Prostate gland (tissue), 2 donors: ENCODE data around the gene SPA17.
A peak's percentile ranks its signal among the peaks of the same experiment; 100 is the strongest.

ENCODE experiments used
- POLR2AphosphoS5 ChIP-seq: sonication (generic); formaldehyde crosslinking; IDR thresholded peaks from one replicate; pipeline ENCODE4 v1.6.1; 2017; ENCODE audit warnings: antibody characterized with exemption
- TF ChIP-seq, protein P1 (sequence below), 4 experiments: fragments of 200-600 bp in 2 of 4; fragments of 450-650 bp in 2 of 4; sonication (generic) in 2 of 4; IDR thresholded peaks; 1 replicate in 3 of 4; 2 replicates in 1 of 4; pipeline ENCODE4 v1.5.1; 2016 to 2019; ENCODE audit warnings: antibody characterized with exemption in 4 of 4, mild to moderate bottlenecking in 2 of 4, moderate library complexity in 2 of 4

DNA sequence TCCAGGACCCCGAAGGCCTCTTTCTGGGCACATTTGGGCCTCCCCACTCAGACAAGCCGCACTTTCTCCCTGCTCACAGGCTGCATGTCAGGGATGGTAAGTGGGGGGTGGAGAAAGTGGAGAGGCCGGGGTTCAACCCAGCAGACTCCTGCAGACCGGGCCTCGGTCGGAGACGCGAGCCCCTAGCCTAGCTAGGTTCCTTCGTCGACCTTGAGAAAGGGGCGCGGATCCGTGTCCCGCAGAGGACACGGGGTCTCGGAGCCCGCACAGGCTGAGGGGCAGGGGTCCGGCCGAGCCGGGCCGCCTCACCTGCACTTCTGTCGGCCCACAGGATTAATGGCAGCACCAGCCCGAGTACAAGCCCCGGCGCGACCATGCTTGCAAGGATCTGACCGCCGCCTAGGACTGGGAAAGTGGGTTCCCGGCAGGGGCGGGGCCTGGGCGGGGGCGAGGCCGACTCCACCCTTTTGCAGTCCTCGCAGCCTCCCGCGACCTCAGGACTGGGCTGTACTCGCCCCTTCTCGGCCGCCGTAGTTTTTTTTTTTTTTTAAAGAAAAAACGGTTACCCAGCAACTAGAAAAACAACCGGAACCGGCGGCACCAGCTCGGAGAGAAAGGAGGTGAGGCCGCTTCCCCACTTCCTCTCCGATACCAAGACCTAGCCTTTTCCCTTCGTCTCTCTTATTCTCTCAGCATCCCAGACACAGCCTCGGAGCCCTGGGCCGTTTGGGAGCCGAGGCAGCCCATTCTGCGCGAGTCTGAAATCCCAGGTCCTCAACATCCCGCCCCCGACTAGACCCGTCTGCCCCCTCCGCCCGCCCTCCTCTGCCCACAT is at the start of gene SPA17, which contains the start of gene SIAE:
- TF ChIP-seq, protein P1, sequence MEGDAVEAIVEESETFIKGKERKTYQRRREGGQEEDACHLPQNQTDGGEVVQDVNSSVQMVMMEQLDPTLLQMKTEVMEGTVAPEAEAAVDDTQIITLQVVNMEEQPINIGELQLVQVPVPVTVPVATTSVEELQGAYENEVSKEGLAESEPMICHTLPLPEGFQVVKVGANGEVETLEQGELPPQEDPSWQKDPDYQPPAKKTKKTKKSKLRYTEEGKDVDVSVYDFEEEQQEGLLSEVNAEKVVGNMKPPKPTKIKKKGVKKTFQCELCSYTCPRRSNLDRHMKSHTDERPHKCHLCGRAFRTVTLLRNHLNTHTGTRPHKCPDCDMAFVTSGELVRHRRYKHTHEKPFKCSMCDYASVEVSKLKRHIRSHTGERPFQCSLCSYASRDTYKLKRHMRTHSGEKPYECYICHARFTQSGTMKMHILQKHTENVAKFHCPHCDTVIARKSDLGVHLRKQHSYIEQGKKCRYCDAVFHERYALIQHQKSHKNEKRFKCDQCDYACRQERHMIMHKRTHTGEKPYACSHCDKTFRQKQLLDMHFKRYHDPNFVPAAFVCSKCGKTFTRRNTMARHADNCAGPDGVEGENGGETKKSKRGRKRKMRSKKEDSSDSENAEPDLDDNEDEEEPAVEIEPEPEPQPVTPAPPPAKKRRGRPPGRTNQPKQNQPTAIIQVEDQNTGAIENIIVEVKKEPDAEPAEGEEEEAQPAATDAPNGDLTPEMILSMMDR (IDR thresholded peaks at IDR 0.05): peak in 1 of 4 experiments; percentile 11
- TF ChIP-seq POLR2AphosphoS5: peak; percentile 93
